ENCODE results near the gene SMOC2. TPM values are rescaled to one million over a fixed set of nuclear protein-coding genes. Genes with fewer than 3 reads are reported as not detected.

SMOC2 gene
- total RNA-seq, 2 donors from 2014 or later, result 25.6 to 29.6 TPM

GRCh38 chr6:168495636-168496035 lies 54.7 kb downstream of the SMOC2 start:
- Histone ChIP-seq H3K9me3 (no peaks in the 10 kb centered on the region), H3K27me3 (no peaks in the 10 kb centered on the region), H3K36me3 (no peaks in the 10 kb centered on the region), H3K27ac (no peak overlapping the region), H3K4me3 (no peak overlapping the region), H3K9ac (ENCODE audit: low read depth in 2 of 2, low read length in 2 of 2) (no peak overlapping the region), H3K4me1 (no peaks in the 10 kb centered on the region)
- TF ChIP-seq CTCF (IDR thresholded peaks at IDR 0.05), result no peak
- DNase-seq, result no peak
- intact Hi-C loops (cut with DNase I), result no loop called here

GRCh38 chr6:168496139-168496996 lies 55.4 kb downstream of the SMOC2 start:
- no peak for TF ChIP-seq CTCF (IDR thresholded peaks at IDR 0.05)
- H3K36me3 ChIP-seq, result no peaks in the 10 kb centered on the region
- no peak overlapping the region for H3K4me3 ChIP-seq
- H3K27me3 ChIP-seq, result no peaks in the 10 kb centered on the region
- H3K9me3 ChIP-seq, result no peaks in the 10 kb centered on the region
- intact Hi-C loops (cut with DNase I), result no loop called here
- DNase-seq, result no peak
- no peak overlapping the region for H3K27ac ChIP-seq
- H3K9ac ChIP-seq (ENCODE audit: low read depth in 2 of 2, low read length in 2 of 2), result no peak overlapping the region
- H3K4me1 ChIP-seq, result no peaks in the 10 kb centered on the region

GRCh38 chr6:168496997-168497331 lies 56.0 kb downstream of the SMOC2 start:
- Histone ChIP-seq H3K4me1 (no peaks in the 10 kb centered on the region), H3K27ac (no peak overlapping the region), H3K9me3 (no peaks in the 10 kb centered on the region), H3K36me3 (no peaks in the 10 kb centered on the region), H3K4me3 (no peak overlapping the region), H3K9ac (ENCODE audit: low read depth in 2 of 2, low read length in 2 of 2) (no peak overlapping the region), H3K27me3 (no peaks in the 10 kb centered on the region)
- intact Hi-C loops (cut with DNase I), result no loop called here
- no peak for TF ChIP-seq CTCF (IDR thresholded peaks at IDR 0.05)
- DNase-seq, result no peak

GRCh38 chr6:168497381-168497780 lies 56.4 kb downstream of the SMOC2 start:
- Histone ChIP-seq H3K4me3 (no peak overlapping the region), H3K27ac (no peak overlapping the region), H3K9me3 (no peaks in the 10 kb centered on the region), H3K27me3 (no peaks in the 10 kb centered on the region), H3K36me3 (no peaks in the 10 kb centered on the region), H3K4me1 (no peaks in the 10 kb centered on the region), H3K9ac (ENCODE audit: low read depth in 2 of 2, low read length in 2 of 2) (no peak overlapping the region)
- no peak for DNase-seq
- intact Hi-C loops (cut with DNase I), result no loop called here
- no peak for TF ChIP-seq CTCF (IDR thresholded peaks at IDR 0.05)

GRCh38 chr6:168498161-168498843 lies 57.3 kb downstream of the SMOC2 start:
- H3K4me3 ChIP-seq, result no peak overlapping the region
- H3K27me3 ChIP-seq, result no peaks in the 10 kb centered on the region
- intact Hi-C loops (cut with DNase I), result no loop called here
- no peak overlapping the region for H3K9ac ChIP-seq (ENCODE audit: low read depth in 2 of 2, low read length in 2 of 2)
- no peak for TF ChIP-seq CTCF (IDR thresholded peaks at IDR 0.05)
- no peaks in the 10 kb centered on the region for H3K4me1 ChIP-seq
- H3K36me3 ChIP-seq, result no peaks in the 10 kb centered on the region
- DNase-seq, result no peak
- no peak overlapping the region for H3K27ac ChIP-seq
- H3K9me3 ChIP-seq, result no peaks in the 10 kb centered on the region
